GM19239 (cell line): Measurements from ENCODE around the gene CDC14A.

Experiments used
- DNase-seq: peaks from one replicate; pipeline ENCODE4 v3.0.0; 2011; ENCODE audit warnings: low spot score; ENCODE audit not compliant: insufficient read length
- FAIRE-seq: peaks from 2 replicates; lab custom pipeline; 2011; peaks lifted over from hg19 to GRCh38; lab: Jason Lieb, UNC

Gene CDC14A

DNA sequence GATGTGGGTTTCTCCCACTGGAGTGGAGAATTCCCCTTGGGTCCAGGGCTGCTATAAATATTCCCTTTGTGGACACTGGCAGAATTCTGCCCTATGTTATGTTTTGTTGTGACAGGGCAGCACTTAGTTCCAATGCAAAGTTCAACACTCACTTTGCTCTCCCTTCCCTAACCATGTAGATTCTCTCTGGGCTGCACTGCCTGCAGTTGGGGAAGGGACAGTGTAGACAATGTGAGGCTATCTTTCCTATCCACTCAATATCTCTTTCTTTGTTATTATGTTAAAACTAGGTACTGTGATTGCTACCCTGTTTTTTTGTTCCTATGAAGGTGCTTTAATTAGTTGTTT, 205.3 kb downstream of the CDC14A start:
- no peak for DNase-seq
- no peak for FAIRE-seq

GRCh38 chr1:100565533-100565932, 213.2 kb downstream of the CDC14A start:
- DNase-seq, result no peak

GRCh38 chr1:100565937-100566699, 213.8 kb downstream of the CDC14A start:
- FAIRE-seq (no peak), DNase-seq (no peak)

More at GRCh38 chr1:100565533-100565932, 213.2 kb downstream of the CDC14A start:
- no peak for FAIRE-seq

DNA sequence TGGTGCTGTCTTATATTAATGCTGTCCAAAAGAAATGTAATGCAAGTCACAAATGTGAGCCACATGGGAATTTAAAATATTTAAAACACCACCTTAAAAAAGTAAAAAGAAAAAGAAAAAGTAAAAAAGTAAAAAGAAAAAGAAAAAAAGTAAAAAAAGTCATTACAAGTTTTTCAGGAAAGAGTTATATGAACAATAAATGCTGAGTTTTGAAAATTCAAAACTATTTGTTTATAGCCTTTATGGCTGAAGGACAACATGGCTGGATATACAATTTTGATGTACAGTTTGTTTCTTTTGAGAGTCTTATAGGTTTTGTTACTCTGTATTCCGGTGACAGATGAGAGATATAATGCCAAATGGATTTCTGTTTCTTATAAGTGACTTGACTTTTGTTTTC, 214.8 kb downstream of the CDC14A start:
- no peak for FAIRE-seq
- DNase-seq, result no peak
